B cell (primary cell): ENCODE data around the gene PTPRC. TPM values are rescaled to one million over a fixed set of nuclear protein-coding genes. Genes with fewer than 3 reads are reported as not detected.

ENCODE experiments used
- ATAC-seq: fragments of 200-7000 bp; cut with Tn5 transposase; one replicate; pipeline ENCODE4 v1.10.0; 2021; ENCODE audit warnings: low read depth, mild to moderate bottlenecking, moderate number of reproducible peaks, moderate library complexity
- CTCF ChIA-PET: fragments of 350-600 bp; sonication (Branson Sonifier 250); formaldehyde crosslinking; loops from one replicate; lab custom pipeline; 2021; ENCODE audit warnings: antibody characterized with exemption, inconsistent platforms; lab: Charles Lee
- POLR2A ChIA-PET: fragments of 350-600 bp; sonication (Branson Sonifier 250); formaldehyde crosslinking; loops from one replicate; lab custom pipeline; 2021; ENCODE audit warnings: antibody characterized with exemption; lab: Charles Lee
- DNase-seq: peaks from one replicate; pipeline ENCODE4 v3.0.0; 2013
- H2AFZ ChIP-seq: 2 replicates; pipeline ENCODE4 v1.6.1; 2012; ENCODE audit warnings: mild to moderate bottlenecking, low read depth, low read length; ENCODE audit not compliant: insufficient read depth, poor library complexity, severe bottlenecking
- H3K27ac ChIP-seq, 2 donors: 1 replicate in 1 of 2; 2 replicates in 1 of 2; pipeline ENCODE4 v1.5.1; 2012 to 2013; ENCODE audit warnings: low read length in 2 of 2, mild to moderate bottlenecking in 2 of 2, moderate library complexity in 1 of 2
- H3K27me3 ChIP-seq, 4 experiments: fragments of 200-600 bp in 1 of 4; sonication (generic) in 1 of 4; replicated peaks in 1 of 4; 1 replicate in 2 of 4; 2 replicates in 2 of 4; pipeline versions ENCODE4 v1.6.1 to v1.7.0; 2013 to 2016; ENCODE audit warnings: low read length in 3 of 4, mild to moderate bottlenecking in 2 of 4, mixed read lengths in 1 of 4, moderate library complexity in 1 of 4; ENCODE audit not compliant: insufficient read depth in 4 of 4, control insufficient read depth in 3 of 4; ENCODE audit errors: control extremely low read depth in 1 of 4
- H3K36me3 ChIP-seq, 2 experiments: replicated peaks in 1 of 2; 1 replicate in 1 of 2; 2 replicates in 1 of 2; pipeline versions ENCODE4 v1.6.1 to v1.7.1; 2013; ENCODE audit warnings: low read length in 1 of 2; ENCODE audit not compliant: insufficient read depth in 2 of 2, control insufficient read depth in 1 of 2; ENCODE audit errors: control extremely low read depth in 1 of 2, extremely low read depth in 1 of 2
- H3K4me1 ChIP-seq, 2 donors: fragments of 200-600 bp in 1 of 2; sonication (generic) in 1 of 2; 1 replicate in 1 of 2; 2 replicates in 1 of 2; pipeline versions ENCODE4 v1.5.1 to v1.6.1; 2013 to 2017; ENCODE audit warnings: low read length in 2 of 2; ENCODE audit not compliant: control insufficient read depth in 2 of 2, insufficient read depth in 2 of 2
- H3K4me2 ChIP-seq: replicated peaks from 2 replicates; pipeline ENCODE3; 2012; ENCODE audit warnings: mild to moderate bottlenecking, low read depth, low read length; ENCODE audit not compliant: poor library complexity, severe bottlenecking
- H3K4me3 ChIP-seq, 5 experiments: fragments of 200-600 bp in 1 of 5; sonication (generic) in 1 of 5; 1 replicate in 3 of 5; 2 replicates in 2 of 5; pipeline versions ENCODE4 v1.5.1 to v1.7.0; 2011 to 2016; ENCODE audit warnings: low read length in 4 of 5, mild to moderate bottlenecking in 4 of 5, low read depth in 2 of 5, control low read depth in 1 of 5, moderate library complexity in 1 of 5; ENCODE audit not compliant: insufficient read depth in 1 of 5; ENCODE audit errors: control extremely low read depth in 1 of 5, extremely low read depth in 1 of 5
- H3K79me2 ChIP-seq: fragments of 200-600 bp; sonication (generic); one replicate; pipeline ENCODE4 v1.6.0; 2016; ENCODE audit warnings: low read length; ENCODE audit not compliant: control insufficient read depth, insufficient read depth
- H3K9ac ChIP-seq: fragments of 200-600 bp; sonication (generic); 2 replicates; pipeline ENCODE4 v1.6.1; 2017; ENCODE audit warnings: mild to moderate bottlenecking, low read length, moderate library complexity
- H3K9me3 ChIP-seq, 3 donors: one replicate each; pipeline versions ENCODE4 v1.6.1 to v1.7.1; 2013; ENCODE audit warnings: low read length in 2 of 3; ENCODE audit not compliant: control insufficient read depth in 2 of 3, insufficient read depth in 1 of 3; ENCODE audit errors: control extremely low read depth in 1 of 3
- H4K20me1 ChIP-seq: 2 replicates; pipeline ENCODE4 v1.6.0; 2012; ENCODE audit warnings: mild to moderate bottlenecking, low read length; ENCODE audit not compliant: insufficient read depth, control insufficient read depth, poor library complexity, severe bottlenecking
- H3K27ac Mint-ChIP-seq: one replicate; pipeline ENCODE4 v1.8.0; 2021; ENCODE audit warnings: mixed read lengths
- H3K27me3 Mint-ChIP-seq: one replicate; pipeline ENCODE4 v1.8.0; 2021; ENCODE audit warnings: mixed read lengths
- H3K4me1 Mint-ChIP-seq: one replicate; pipeline ENCODE4 v1.8.0; 2021; ENCODE audit warnings: mixed read lengths
- H3K4me3 Mint-ChIP-seq: one replicate; pipeline ENCODE4 v1.8.0; 2021; ENCODE audit warnings: mixed read lengths
- H3K9me3 Mint-ChIP-seq: one replicate; pipeline ENCODE4 v1.8.0; 2022; ENCODE audit warnings: mixed read lengths; ENCODE audit not compliant: insufficient read depth
- EZH2 ChIP-seq: IDR thresholded peaks from 2 replicates; pipeline ENCODE4 v1.6.1; 2012; ENCODE audit warnings: borderline replicate concordance, low read depth, mild to moderate bottlenecking, moderate library complexity, low read length; ENCODE audit not compliant: insufficient read depth, poor library complexity, severe bottlenecking
- WGBS: methylation state at CpG from one replicate; pipeline ENCODE4 v1.1.5; 2013; ENCODE audit warnings: missing lambda C conversion rate; ENCODE audit not compliant: insufficient coverage; 5-methylcytosine and 5-hydroxymethylcytosine counted together
- intact Hi-C: fragments of 100-400 bp; cut with micrococcal nuclease; formaldehyde crosslinking; loops from one replicate; pipeline ENCODE4 v1.10.0; 2022
- polyA plus RNA-seq: library from polyadenylated mRNA; depleted of rRNA; stranded (reverse); fragments of >200 nt; gene quantifications from 2 replicates; pipeline ENCODE4 v1.2.3, GENCODE V29; 2012
- total RNA-seq, 2 donors: library from RNA; stranded (reverse); fragments of 120-200 nt in 1 of 2; gene quantifications; 1 replicate in 1 of 2; 2 replicates in 1 of 2; pipeline versions ENCODE4 v1.2.3 to v1.2.4, GENCODE V29; 2013 to 2022
- TF ChIP-seq, protein P1 (sequence below): fragments of 200-600 bp; IDR thresholded peaks from one replicate; pipeline ENCODE4 v1.8.0; 2022; ENCODE audit warnings: antibody characterized with exemption, mild to moderate bottlenecking

Gene PTPRC
- total and polyA plus RNA-seq, 2 donors (not counting 1 experiment from before 2014, with no cell fraction given): 151 to 543 TPM

GRCh38 chr1:198716051-198716450, 77.2 kb downstream of the PTPRC start:
- ATAC-seq: no peak
- no peaks in the 10 kb centered on the region for H3K27me3 ChIP-seq
- Mint-ChIP-seq H3K9me3 (no peaks in the 10 kb centered on the region), H3K4me1 (peaks cover 4% of the 10 kb centered on the region), H3K27ac (no peak overlapping the region), H3K4me3 (no peak overlapping the region), H3K27me3 (no peaks in the 10 kb centered on the region)
- no peak for TF ChIP-seq EZH2
- TF ChIP-seq, protein P1, sequence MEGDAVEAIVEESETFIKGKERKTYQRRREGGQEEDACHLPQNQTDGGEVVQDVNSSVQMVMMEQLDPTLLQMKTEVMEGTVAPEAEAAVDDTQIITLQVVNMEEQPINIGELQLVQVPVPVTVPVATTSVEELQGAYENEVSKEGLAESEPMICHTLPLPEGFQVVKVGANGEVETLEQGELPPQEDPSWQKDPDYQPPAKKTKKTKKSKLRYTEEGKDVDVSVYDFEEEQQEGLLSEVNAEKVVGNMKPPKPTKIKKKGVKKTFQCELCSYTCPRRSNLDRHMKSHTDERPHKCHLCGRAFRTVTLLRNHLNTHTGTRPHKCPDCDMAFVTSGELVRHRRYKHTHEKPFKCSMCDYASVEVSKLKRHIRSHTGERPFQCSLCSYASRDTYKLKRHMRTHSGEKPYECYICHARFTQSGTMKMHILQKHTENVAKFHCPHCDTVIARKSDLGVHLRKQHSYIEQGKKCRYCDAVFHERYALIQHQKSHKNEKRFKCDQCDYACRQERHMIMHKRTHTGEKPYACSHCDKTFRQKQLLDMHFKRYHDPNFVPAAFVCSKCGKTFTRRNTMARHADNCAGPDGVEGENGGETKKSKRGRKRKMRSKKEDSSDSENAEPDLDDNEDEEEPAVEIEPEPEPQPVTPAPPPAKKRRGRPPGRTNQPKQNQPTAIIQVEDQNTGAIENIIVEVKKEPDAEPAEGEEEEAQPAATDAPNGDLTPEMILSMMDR: no peak
- intact Hi-C loops: loop anchor here (5.0 kb wide), 1 partner anchor 36 kb away; no protein-coding TSS in a partner anchor
- POLR2A ChIA-PET: no interaction called here
- peaks cover 30 to 89% of the 10 kb centered on the region in 2 experiments for H3K36me3 ChIP-seq
- peaks cover 18% of the 10 kb centered on the region for H3K79me2 ChIP-seq
- DNase-seq: no peak
- no peaks in the 10 kb centered on the region for H3K4me1 ChIP-seq
- no peak overlapping the region for H3K27ac ChIP-seq
- H4K20me1 ChIP-seq: peaks cover 15% of the 10 kb centered on the region
- no peak overlapping the region for H3K4me3 ChIP-seq
- H3K9ac ChIP-seq: no peak overlapping the region
- CTCF ChIA-PET: no interaction called here
- 96% methylated on average over 3 of the region's 5 CpGs for WGBS
- no peak overlapping the region for H2AFZ ChIP-seq
- H3K9me3 ChIP-seq: no peaks in the 10 kb centered on the region
- H3K4me2 ChIP-seq: no peak overlapping the region

- Histone ChIP-seq H3K9me3 (no peaks in the 10 kb centered on the region), H3K79me2 (peaks cover 18% of the 10 kb centered on the region), H3K4me2 (no peak overlapping the region), H3K27ac (peak overlapping the region in 1 of 2 donors; percentile 34), H2AFZ (no peak overlapping the region), H3K9ac (no peak overlapping the region), H3K27me3 (no peaks in the 10 kb centered on the region), H3K4me3 (no peak overlapping the region), H4K20me1 (peaks cover 20% of the 10 kb centered on the region), H3K36me3 (peaks cover 28 to 79% of the 10 kb centered on the region in 2 experiments), H3K4me1 (no peaks in the 10 kb centered on the region)
- no peak overlapping the region for H3K4me3 Mint-ChIP-seq
- peaks cover 4% of the 10 kb centered on the region for H3K4me1 Mint-ChIP-seq
- ATAC-seq (no peak), DNase-seq (no peak)
- no peak for TF ChIP-seq EZH2
- TF ChIP-seq, protein P1: no peak
- WGBS: no CpG with 5 or more reads among the region's 1 CpG
- no peak overlapping the region for H3K27ac Mint-ChIP-seq
- intact Hi-C loops: loop anchor here (5.0 kb wide), 1 partner anchor 35 kb away; no protein-coding TSS in a partner anchor
- H3K9me3 Mint-ChIP-seq: no peaks in the 10 kb centered on the region
- CTCF ChIA-PET: interaction anchor here (1.3 to 1.5 kb wide), 2 partner anchors 15 to 28 kb away, joined by 3 read pairs; no protein-coding TSS in a partner anchor
- POLR2A ChIA-PET: no interaction called here
- H3K27me3 Mint-ChIP-seq: no peaks in the 10 kb centered on the region
These were observed 78.7 kb downstream of the PTPRC start for GRCh38 chr1:198717510-198717909.
